Measurements from ENCODE around the gene MYCBP2.
"Not testable (repeated sequence)": the region's sequence is repeated elsewhere in the genome, so short reads cannot be mapped to it uniquely, and the experiment has no call there.

GRCh38 chr13:77009719-77010118 lies 317.2 kb downstream of the MYCBP2 start:
- TF ChIP-seq, protein P1, sequence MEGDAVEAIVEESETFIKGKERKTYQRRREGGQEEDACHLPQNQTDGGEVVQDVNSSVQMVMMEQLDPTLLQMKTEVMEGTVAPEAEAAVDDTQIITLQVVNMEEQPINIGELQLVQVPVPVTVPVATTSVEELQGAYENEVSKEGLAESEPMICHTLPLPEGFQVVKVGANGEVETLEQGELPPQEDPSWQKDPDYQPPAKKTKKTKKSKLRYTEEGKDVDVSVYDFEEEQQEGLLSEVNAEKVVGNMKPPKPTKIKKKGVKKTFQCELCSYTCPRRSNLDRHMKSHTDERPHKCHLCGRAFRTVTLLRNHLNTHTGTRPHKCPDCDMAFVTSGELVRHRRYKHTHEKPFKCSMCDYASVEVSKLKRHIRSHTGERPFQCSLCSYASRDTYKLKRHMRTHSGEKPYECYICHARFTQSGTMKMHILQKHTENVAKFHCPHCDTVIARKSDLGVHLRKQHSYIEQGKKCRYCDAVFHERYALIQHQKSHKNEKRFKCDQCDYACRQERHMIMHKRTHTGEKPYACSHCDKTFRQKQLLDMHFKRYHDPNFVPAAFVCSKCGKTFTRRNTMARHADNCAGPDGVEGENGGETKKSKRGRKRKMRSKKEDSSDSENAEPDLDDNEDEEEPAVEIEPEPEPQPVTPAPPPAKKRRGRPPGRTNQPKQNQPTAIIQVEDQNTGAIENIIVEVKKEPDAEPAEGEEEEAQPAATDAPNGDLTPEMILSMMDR (IDR thresholded peaks at IDR 0.05), result not testable (repeated sequence)
- not testable (repeated sequence) for TF ChIP-seq EP300, POLR2A (IDR thresholded peaks at IDR 0.05)
